CD4-positive, alpha-beta T cell (primary cell): Measurements from ENCODE around the gene RAB26. TPM values are rescaled to one million over a fixed set of nuclear protein-coding genes. Genes with fewer than 3 reads are reported as not detected.
"Not testable (repeated sequence)": the region's sequence is repeated elsewhere in the genome, so short reads cannot be mapped to it uniquely, and the experiment has no call there.

Source experiments
- ATAC-seq: fragments of 200-7000 bp; cut with Tn5 transposase; one replicate; pipeline ENCODE4 v1.10.0; 2022; ENCODE audit warnings: mild to moderate bottlenecking; ENCODE audit not compliant: poor library complexity
- CTCF ChIA-PET: fragments of 350-600 bp; sonication (Branson Sonifier 250); formaldehyde crosslinking; loops from one replicate; lab custom pipeline; 2021; ENCODE audit warnings: antibody characterized with exemption, inconsistent platforms; lab: Charles Lee
- POLR2A ChIA-PET: fragments of 350-600 bp; sonication (Branson Sonifier 250); formaldehyde crosslinking; loops from one replicate; lab custom pipeline; 2021; ENCODE audit warnings: antibody characterized with exemption, inconsistent platforms; lab: Charles Lee
- DNase-seq, 14 experiments: peaks; one replicate each; pipeline ENCODE4 v3.0.0-alpha.2; 2013 to 2020; ENCODE audit warnings: mixed read lengths in 2 of 14
- H3K27ac ChIP-seq, 2 donors: one replicate each; pipeline versions ENCODE4 v1.5.1 to v1.7.0; 2013; ENCODE audit warnings: low read length in 2 of 2, low read depth in 1 of 2, mild to moderate bottlenecking in 1 of 2
- H3K27me3 ChIP-seq, 2 experiments: 1 replicate in 1 of 2; 2 replicates in 1 of 2; pipeline versions ENCODE4 v1.6.1 to v1.7.0; 2013; ENCODE audit warnings: low read length in 2 of 2, control low read depth in 1 of 2, mild to moderate bottlenecking in 1 of 2, moderate library complexity in 1 of 2; ENCODE audit not compliant: insufficient read depth in 2 of 2, control insufficient read depth in 1 of 2
- H3K36me3 ChIP-seq: one replicate; pipeline ENCODE4 v1.6.1; 2013; ENCODE audit warnings: low read length, control low read depth; ENCODE audit not compliant: insufficient read depth
- H3K4me1 ChIP-seq: one replicate; pipeline ENCODE4 v1.6.1; 2013; ENCODE audit warnings: low read length, control low read depth; ENCODE audit not compliant: insufficient read depth
- H3K4me3 ChIP-seq: one replicate; pipeline ENCODE4 v1.5.1; 2013; ENCODE audit warnings: mild to moderate bottlenecking, low read length, moderate library complexity
- H3K9me3 ChIP-seq, 2 experiments: 1 replicate in 1 of 2; 2 replicates in 1 of 2; pipeline versions ENCODE4 v1.6.1 to v1.7.0; 2013; ENCODE audit warnings: low read length in 2 of 2, mild to moderate bottlenecking in 2 of 2, control low read depth in 1 of 2, moderate library complexity in 1 of 2; ENCODE audit not compliant: control insufficient read depth in 1 of 2, insufficient read depth in 1 of 2
- H3K27ac Mint-ChIP-seq: one replicate; pipeline ENCODE4 v1.8.0; 2020; ENCODE audit warnings: mixed read lengths
- H3K27me3 Mint-ChIP-seq: one replicate; pipeline ENCODE4 v1.8.0; 2021; ENCODE audit warnings: mixed read lengths
- H3K36me3 Mint-ChIP-seq: one replicate; pipeline ENCODE4 v1.8.0; 2021; ENCODE audit warnings: low read depth, mixed read lengths
- H3K4me1 Mint-ChIP-seq: one replicate; pipeline ENCODE4 v1.8.0; 2021; ENCODE audit warnings: low read depth, mixed read lengths
- H3K4me3 Mint-ChIP-seq: one replicate; pipeline ENCODE4 v1.8.0; 2020; ENCODE audit warnings: mild to moderate bottlenecking, mixed read lengths
- H3K9me3 Mint-ChIP-seq: one replicate; pipeline ENCODE4 v1.8.0; 2020; ENCODE audit warnings: mixed read lengths
- intact Hi-C, 2 experiments: fragments of 100-400 bp; cut with DNase I in 1 of 2; cut with micrococcal nuclease in 1 of 2; formaldehyde crosslinking; loops; one replicate each; pipeline versions ENCODE4 v1.15.1 to v1.9.0; 2023 to 2025; cut with DNase I, micrococcal nuclease
- total RNA-seq, 174 experiments: library from RNA in 2 of 174; stranded (reverse) in 2 of 174; gene quantifications; one replicate each; pipeline ENCODE4 v1.2.3 and lab custom pipeline; 2021 to 2026

The RAB26 gene
- total RNA-seq, 2 experiments from 2014 or later, result not detected

- H3K4me1 Mint-ChIP-seq, H3K9me3 Mint-ChIP-seq, H3K9me3 ChIP-seq, H3K27ac Mint-ChIP-seq, H3K4me3 ChIP-seq, H3K27me3 Mint-ChIP-seq, DNase-seq, ATAC-seq, H3K27me3 ChIP-seq, H3K4me3 Mint-ChIP-seq, H3K4me1 ChIP-seq, intact Hi-C loops, H3K27ac ChIP-seq, CTCF ChIA-PET, POLR2A ChIA-PET: not testable (repeated sequence)
- peaks cover 11% of the 10 kb centered on the region for H3K36me3 Mint-ChIP-seq
- H3K36me3 ChIP-seq, result peaks cover 11% of the 10 kb centered on the region
These were observed 42.7 kb upstream of the RAB26 start for GRCh38 chr16:2105769-2106168.

- H3K27me3 Mint-ChIP-seq, H3K4me1 Mint-ChIP-seq, ATAC-seq, DNase-seq, intact Hi-C loops, H3K4me3 ChIP-seq, H3K9me3 Mint-ChIP-seq, H3K4me3 Mint-ChIP-seq, H3K4me1 ChIP-seq, CTCF ChIA-PET, H3K36me3 Mint-ChIP-seq, POLR2A ChIA-PET, H3K27ac ChIP-seq, H3K27ac Mint-ChIP-seq, H3K9me3 ChIP-seq, H3K27me3 ChIP-seq: not testable (repeated sequence)
- peaks cover 11% of the 10 kb centered on the region for H3K36me3 ChIP-seq
These were observed 42.2 kb upstream of the RAB26 start for GRCh38 chr16:2106211-2106610.

- ATAC-seq, H3K27ac ChIP-seq, H3K4me1 ChIP-seq, CTCF ChIA-PET, H3K27me3 Mint-ChIP-seq, H3K4me1 Mint-ChIP-seq, H3K36me3 Mint-ChIP-seq, H3K36me3 ChIP-seq, DNase-seq, H3K4me3 ChIP-seq, H3K9me3 Mint-ChIP-seq, H3K9me3 ChIP-seq, H3K27ac Mint-ChIP-seq, intact Hi-C loops, H3K27me3 ChIP-seq, H3K4me3 Mint-ChIP-seq, POLR2A ChIA-PET: not testable (repeated sequence)
These were observed 41.2 kb upstream of the RAB26 start for GRCh38 chr16:2107121-2107790.

GRCh38 chr16:2107791-2108125, 40.7 kb upstream of the RAB26 start:
- H3K4me1 Mint-ChIP-seq, CTCF ChIA-PET, H3K4me3 ChIP-seq, H3K9me3 Mint-ChIP-seq, H3K36me3 Mint-ChIP-seq, H3K4me1 ChIP-seq, H3K27ac ChIP-seq, POLR2A ChIA-PET, H3K9me3 ChIP-seq, DNase-seq, H3K27me3 Mint-ChIP-seq, H3K36me3 ChIP-seq, intact Hi-C loops, H3K27ac Mint-ChIP-seq, ATAC-seq, H3K4me3 Mint-ChIP-seq, H3K27me3 ChIP-seq: not testable (repeated sequence)

GRCh38 chr16:2108446-2109270, 39.8 kb upstream of the RAB26 start:
- H3K4me1 ChIP-seq, H3K9me3 ChIP-seq, H3K27me3 Mint-ChIP-seq, H3K27ac Mint-ChIP-seq, H3K4me3 ChIP-seq, H3K4me1 Mint-ChIP-seq, H3K36me3 Mint-ChIP-seq, DNase-seq, POLR2A ChIA-PET, H3K36me3 ChIP-seq, intact Hi-C loops, H3K9me3 Mint-ChIP-seq, CTCF ChIA-PET, ATAC-seq, H3K27me3 ChIP-seq, H3K4me3 Mint-ChIP-seq, H3K27ac ChIP-seq: not testable (repeated sequence)

GRCh38 chr16:2109271-2109580, 39.2 kb upstream of the RAB26 start:
- H3K27ac ChIP-seq, POLR2A ChIA-PET, H3K9me3 Mint-ChIP-seq, H3K27me3 Mint-ChIP-seq, H3K36me3 ChIP-seq, H3K27ac Mint-ChIP-seq, H3K9me3 ChIP-seq, CTCF ChIA-PET, H3K36me3 Mint-ChIP-seq, H3K27me3 ChIP-seq, H3K4me1 Mint-ChIP-seq, ATAC-seq, DNase-seq, H3K4me3 ChIP-seq, H3K4me3 Mint-ChIP-seq, intact Hi-C loops, H3K4me1 ChIP-seq: not testable (repeated sequence)

DNA sequence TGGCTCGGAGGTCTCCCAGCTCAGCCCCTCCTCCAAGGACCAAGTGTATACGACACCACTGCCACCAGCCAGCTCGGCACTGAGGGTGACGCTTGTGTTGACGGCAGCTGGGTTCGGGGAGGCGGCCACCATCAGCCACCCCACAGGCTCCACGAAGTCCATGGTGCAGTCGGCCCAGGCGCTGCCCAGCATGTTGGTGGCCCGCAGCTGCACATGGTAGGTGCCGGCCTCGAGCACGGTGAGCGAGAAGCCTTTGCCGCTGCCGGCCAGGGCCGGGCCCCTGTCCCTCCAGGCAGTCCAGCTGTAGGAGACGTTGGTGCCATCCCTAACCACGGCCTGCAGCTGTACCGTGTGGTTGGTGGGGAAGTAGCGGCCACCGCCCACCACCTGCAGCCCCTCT, 38.6 kb upstream of the RAB26 start:
- ATAC-seq, H3K27ac Mint-ChIP-seq, POLR2A ChIA-PET, H3K4me1 Mint-ChIP-seq, CTCF ChIA-PET, H3K27ac ChIP-seq, H3K27me3 ChIP-seq, H3K4me1 ChIP-seq, H3K9me3 Mint-ChIP-seq, H3K27me3 Mint-ChIP-seq, H3K4me3 Mint-ChIP-seq, H3K36me3 Mint-ChIP-seq, H3K9me3 ChIP-seq, H3K36me3 ChIP-seq, intact Hi-C loops, H3K4me3 ChIP-seq, DNase-seq: not testable (repeated sequence)
